CD14-positive monocyte (primary cell): Measurements from ENCODE around the gene CAMKK1. TPM values are rescaled to one million over a fixed set of nuclear protein-coding genes. Genes with fewer than 3 reads are reported as not detected.

Experiments
- DNase-seq, 3 donors: peaks; one replicate each; pipeline ENCODE4 v3.0.0-alpha.2; 2011 to 2022
- H2AFZ ChIP-seq: 2 replicates; pipeline ENCODE4 v1.6.0; 2012; ENCODE audit warnings: mild to moderate bottlenecking, low read depth, low read length, inconsistent platforms; ENCODE audit not compliant: insufficient read depth, poor library complexity, severe bottlenecking
- H3K27ac ChIP-seq, 2 donors: 1 replicate in 1 of 2; 2 replicates in 1 of 2; pipeline ENCODE4 v1.5.1; 2012 to 2013; ENCODE audit warnings: low read length in 2 of 2, control low read depth in 1 of 2, inconsistent platforms in 1 of 2, low read depth in 1 of 2, mild to moderate bottlenecking in 1 of 2
- H3K27me3 ChIP-seq, 2 donors: one replicate each; pipeline versions ENCODE4 v1.6.0 to v1.6.1; 2011 to 2013; ENCODE audit warnings: low read length in 2 of 2; ENCODE audit not compliant: control insufficient read depth in 2 of 2, insufficient read depth in 2 of 2
- H3K36me3 ChIP-seq, 2 donors: replicated peaks in 1 of 2; 1 replicate in 1 of 2; 2 replicates in 1 of 2; pipeline versions ENCODE4 v1.5.1 to v1.6.1; 2012 to 2013; ENCODE audit warnings: low read length in 2 of 2, control low read depth in 1 of 2, inconsistent platforms in 1 of 2, mild to moderate bottlenecking in 1 of 2; ENCODE audit not compliant: insufficient read depth in 2 of 2, control insufficient read depth in 1 of 2
- H3K4me1 ChIP-seq, 2 donors: 1 replicate in 1 of 2; 2 replicates in 1 of 2; pipeline versions ENCODE4 v1.5.1 to v1.6.1; 2012 to 2013; ENCODE audit warnings: low read length in 2 of 2, control low read depth in 1 of 2, inconsistent platforms in 1 of 2, mild to moderate bottlenecking in 1 of 2, moderate library complexity in 1 of 2; ENCODE audit not compliant: insufficient read depth in 2 of 2, control insufficient read depth in 1 of 2
- H3K4me2 ChIP-seq: replicated peaks from 2 replicates; pipeline ENCODE3; 2012; ENCODE audit warnings: low read length, moderate library complexity, mild to moderate bottlenecking; ENCODE audit not compliant: poor library complexity, severe bottlenecking; ENCODE audit errors: extremely low read depth
- H3K4me3 ChIP-seq, 3 experiments: fragments of 200-600 bp in 1 of 3; sonication (generic) in 1 of 3; replicated peaks in 1 of 3; 1 replicate in 2 of 3; 2 replicates in 1 of 3; pipeline ENCODE4 v1.5.1; 2011 to 2013; ENCODE audit warnings: low read length in 3 of 3, mild to moderate bottlenecking in 3 of 3, control low read depth in 2 of 3, low read depth in 2 of 3, inconsistent platforms in 1 of 3, moderate library complexity in 1 of 3
- H3K79me2 ChIP-seq: 2 replicates; pipeline ENCODE4 v1.6.0; 2012; ENCODE audit warnings: mild to moderate bottlenecking, control low read depth, inconsistent platforms, low read length, moderate library complexity; ENCODE audit not compliant: insufficient read depth
- H3K9ac ChIP-seq: 2 replicates; pipeline ENCODE4 v1.6.0; 2017; ENCODE audit warnings: low read length, mild to moderate bottlenecking; ENCODE audit not compliant: insufficient read depth, poor library complexity, severe bottlenecking
- H3K9me3 ChIP-seq, 2 donors: replicated peaks in 1 of 2; 1 replicate in 1 of 2; 2 replicates in 1 of 2; pipeline versions ENCODE4 v1.5.1 to v1.6.1; 2012 to 2013; ENCODE audit warnings: low read length in 2 of 2, control low read depth in 1 of 2; ENCODE audit not compliant: control insufficient read depth in 1 of 2, insufficient read depth in 1 of 2
- H4K20me1 ChIP-seq: 2 replicates; pipeline ENCODE4 v1.6.0; 2012; ENCODE audit warnings: mild to moderate bottlenecking, low read length, control low read depth, moderate library complexity; ENCODE audit not compliant: insufficient read depth
- H3K27ac Mint-ChIP-seq, 7 donors: one replicate each; pipeline ENCODE4 v1.8.0; 2020; ENCODE audit warnings: mild to moderate bottlenecking in 7 of 7, mixed read lengths in 7 of 7, moderate library complexity in 6 of 7, inconsistent platforms in 2 of 7
- H3K27me3 Mint-ChIP-seq, 3 donors: one replicate each; pipeline ENCODE4 v1.8.0; 2021 to 2022; ENCODE audit warnings: low read depth in 3 of 3, mild to moderate bottlenecking in 3 of 3, mixed read lengths in 3 of 3, moderate library complexity in 3 of 3, inconsistent platforms in 1 of 3
- H3K36me3 Mint-ChIP-seq, 2 donors: one replicate each; pipeline ENCODE4 v1.8.0; 2020; ENCODE audit warnings: mixed read lengths in 2 of 2, inconsistent platforms in 1 of 2, mild to moderate bottlenecking in 1 of 2
- H3K4me1 Mint-ChIP-seq: one replicate; pipeline ENCODE4 v1.8.0; 2020; ENCODE audit warnings: mild to moderate bottlenecking, mixed read lengths
- H3K4me3 Mint-ChIP-seq, 2 donors: one replicate each; pipeline ENCODE4 v1.8.0; 2020; ENCODE audit warnings: mild to moderate bottlenecking in 2 of 2, mixed read lengths in 2 of 2, moderate library complexity in 1 of 2
- H3K9me3 Mint-ChIP-seq, 7 donors: one replicate each; pipeline ENCODE4 v1.8.0; 2020 to 2022; ENCODE audit warnings: mixed read lengths in 7 of 7, mild to moderate bottlenecking in 6 of 7, moderate library complexity in 6 of 7, inconsistent platforms in 2 of 7
- WGBS: methylation state at CpG from one replicate; pipeline ENCODE4 v1.1.5; 2013; ENCODE audit warnings: missing lambda C conversion rate; ENCODE audit not compliant: insufficient coverage; 5-methylcytosine and 5-hydroxymethylcytosine counted together
- intact Hi-C, 2 donors: fragments of 100-400 bp; cut with micrococcal nuclease; formaldehyde crosslinking; loops; one replicate each; pipeline versions ENCODE4 v1.15.0 to v1.15.1; 2023
- polyA plus RNA-seq, 3 donors: library from polyadenylated mRNA; depleted of rRNA in 1 of 3; unstranded in 2 of 3; stranded (reverse) in 1 of 3; fragments of 300-500 nt in 2 of 3; fragments of >200 nt in 1 of 3; fragmentation: Illumina TruSeq in 2 of 3; gene quantifications; 1 replicate in 2 of 3; 2 replicates in 1 of 3; pipeline ENCODE4 v1.2.3, GENCODE V29; 2012 to 2021
- TF ChIP-seq, protein P1 (sequence below): fragments of 200-600 bp; IDR thresholded peaks from one replicate; pipeline ENCODE4 v1.8.0; 2022; ENCODE audit warnings: antibody characterized with exemption, mild to moderate bottlenecking

The CAMKK1 gene
- polyA plus RNA-seq, 3 donors = 0.74 to 24.1 (median 1.5) TPM

DNA sequence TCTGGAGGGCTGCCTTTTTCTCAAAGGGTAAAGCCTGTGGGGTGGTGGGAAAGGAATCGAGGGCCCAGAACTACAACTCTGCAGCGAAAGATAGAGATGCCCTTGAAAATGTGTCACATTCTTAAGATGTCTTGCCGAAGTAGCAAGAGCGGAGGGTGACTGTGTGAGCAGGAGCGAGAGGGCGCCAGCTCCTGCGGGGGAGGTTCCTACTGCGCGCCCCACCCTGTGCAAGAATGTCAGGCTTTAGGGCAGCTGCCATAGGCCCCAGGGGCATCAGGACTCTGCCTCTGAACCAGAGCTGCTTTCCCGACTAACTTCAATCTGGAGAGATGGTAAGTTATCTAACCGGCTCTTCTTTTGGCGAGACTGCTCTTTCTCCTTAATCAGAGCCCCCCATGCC lies 80.1 kb downstream of the CAMKK1 start:
- Histone ChIP-seq H3K9ac (no peak overlapping the region), H3K4me3 (no peak overlapping the region), H4K20me1 (no peaks in the 10 kb centered on the region), H3K27me3 (no peaks in the 10 kb centered on the region), H3K4me2 (no peak overlapping the region), H3K27ac (no peak overlapping the region), H3K79me2 (no peaks in the 10 kb centered on the region), H3K36me3 (peaks cover 86 to 98% of the 10 kb centered on the region in 2 donors), H2AFZ (no peak overlapping the region), H3K4me1 (no peaks in the 10 kb centered on the region), H3K9me3 (no peaks in the 10 kb centered on the region)
- peaks cover 81 to 95% of the 10 kb centered on the region in 2 donors for H3K36me3 Mint-ChIP-seq
- intact Hi-C loops = no loop called here
- no peak overlapping the region for H3K4me3 Mint-ChIP-seq
- peak overlapping the region in 2 of 7 donors; percentile 47 to 64 for H3K27ac Mint-ChIP-seq
- TF ChIP-seq, protein P1, sequence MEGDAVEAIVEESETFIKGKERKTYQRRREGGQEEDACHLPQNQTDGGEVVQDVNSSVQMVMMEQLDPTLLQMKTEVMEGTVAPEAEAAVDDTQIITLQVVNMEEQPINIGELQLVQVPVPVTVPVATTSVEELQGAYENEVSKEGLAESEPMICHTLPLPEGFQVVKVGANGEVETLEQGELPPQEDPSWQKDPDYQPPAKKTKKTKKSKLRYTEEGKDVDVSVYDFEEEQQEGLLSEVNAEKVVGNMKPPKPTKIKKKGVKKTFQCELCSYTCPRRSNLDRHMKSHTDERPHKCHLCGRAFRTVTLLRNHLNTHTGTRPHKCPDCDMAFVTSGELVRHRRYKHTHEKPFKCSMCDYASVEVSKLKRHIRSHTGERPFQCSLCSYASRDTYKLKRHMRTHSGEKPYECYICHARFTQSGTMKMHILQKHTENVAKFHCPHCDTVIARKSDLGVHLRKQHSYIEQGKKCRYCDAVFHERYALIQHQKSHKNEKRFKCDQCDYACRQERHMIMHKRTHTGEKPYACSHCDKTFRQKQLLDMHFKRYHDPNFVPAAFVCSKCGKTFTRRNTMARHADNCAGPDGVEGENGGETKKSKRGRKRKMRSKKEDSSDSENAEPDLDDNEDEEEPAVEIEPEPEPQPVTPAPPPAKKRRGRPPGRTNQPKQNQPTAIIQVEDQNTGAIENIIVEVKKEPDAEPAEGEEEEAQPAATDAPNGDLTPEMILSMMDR = no peak
- DNase-seq = no peak
- H3K4me1 Mint-ChIP-seq = no peaks in the 10 kb centered on the region
- WGBS = 98% methylated on average over 11 of the region's 12 CpGs
- peaks cover 0 to 4% (median 1%) of the 10 kb centered on the region in 3 donors for H3K27me3 Mint-ChIP-seq
- no peaks in the 10 kb centered on the region for H3K9me3 Mint-ChIP-seq

DNA sequence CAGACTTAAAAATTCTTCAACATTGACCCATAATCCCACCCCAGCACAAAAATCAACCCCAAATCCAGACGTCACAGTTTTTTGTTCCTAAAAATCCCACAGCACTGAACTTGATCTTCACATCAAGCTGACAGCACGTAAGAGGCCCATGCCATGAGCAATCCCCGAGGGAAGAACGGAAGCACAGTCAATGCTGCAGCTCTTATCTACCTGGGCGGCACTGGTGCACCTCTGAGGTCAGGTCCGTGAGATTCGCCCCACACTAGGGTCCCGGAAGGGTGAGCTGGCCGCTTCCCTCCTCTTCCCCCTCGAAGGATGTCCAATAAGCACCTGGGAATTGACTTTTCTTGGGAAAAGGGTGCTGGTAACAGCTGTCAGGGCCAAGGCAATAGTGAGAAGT lies 80.6 kb downstream of the CAMKK1 start:
- Mint-ChIP-seq H3K4me1 (no peaks in the 10 kb centered on the region), H3K36me3 (peaks cover 83 to 95% of the 10 kb centered on the region in 2 donors), H3K4me3 (no peak overlapping the region), H3K27ac (peak overlapping the region in 2 of 7 donors; percentile 12 to 34), H3K9me3 (no peaks in the 10 kb centered on the region), H3K27me3 (peaks cover 0 to 4% (median 1%) of the 10 kb centered on the region in 3 donors)
- H3K36me3 ChIP-seq = peaks cover 90 to 98% of the 10 kb centered on the region in 2 donors
- no peaks in the 10 kb centered on the region for H3K27me3 ChIP-seq
- WGBS = 98% methylated on average over 9 of the region's 10 CpGs
- H3K27ac ChIP-seq = no peak overlapping the region
- no peaks in the 10 kb centered on the region for H4K20me1 ChIP-seq
- H3K79me2 ChIP-seq = no peaks in the 10 kb centered on the region
- no peak overlapping the region for H3K4me3 ChIP-seq
- H3K4me2 ChIP-seq = no peak overlapping the region
- TF ChIP-seq, protein P1 = no peak
- H3K9me3 ChIP-seq = no peaks in the 10 kb centered on the region
- intact Hi-C loops = no loop called here
- H3K9ac ChIP-seq = no peak overlapping the region
- DNase-seq = no peak
- H3K4me1 ChIP-seq = no peaks in the 10 kb centered on the region
- no peak overlapping the region for H2AFZ ChIP-seq

Other genes with a start within 250 kb of the CAMKK1 start
- gene TAX1BP3, start 224.5 kb downstream of the CAMKK1 start, polyA plus RNA-seq = 10 to 100 TPM; 29.6 to 71.8 (median 70.9) TPM
- 100 to 1,000 TPM in 2 of 3 donors, 10 to 100 TPM in 1; 24.4 to 118 (median 105) TPM for gene EMC6, start 224.2 kb downstream of the CAMKK1 start, polyA plus RNA-seq
- gene P2RX5, start 196.9 kb downstream of the CAMKK1 start, polyA plus RNA-seq = 1 to 10 TPM in 2 of 3 donors, under 1 TPM in 1; 0.64 to 8.8 (median 3.4) TPM
- gene HASPIN, start 169.2 kb downstream of the CAMKK1 start, polyA plus RNA-seq = under 1 TPM in 1 of 3 donors, not detected in 2; 0.05 TPM
- 100 to 1,000 TPM in 1 of 3 donors, 10 to 100 TPM in 2; 66.6 to 102 (median 78.8) TPM for gene ITGAE, start 91.9 kb downstream of the CAMKK1 start, polyA plus RNA-seq
- 10 to 100 TPM in 1 of 3 donors, 1 to 10 TPM in 2; 4.9 to 19.0 (median 8.5) TPM for gene NCBP3, start 46.8 kb downstream of the CAMKK1 start, polyA plus RNA-seq
- 100 to 1,000 TPM in 1 of 3 donors, 10 to 100 TPM in 2; 22.9 to 117 (median 33.8) TPM for gene P2RX1, start 23.4 kb upstream of the CAMKK1 start, polyA plus RNA-seq
- 10 to 100 TPM in 1 of 3 donors, 1 to 10 TPM in 2; 6.9 to 46.5 (median 9.5) TPM for gene ATP2A3, start 71.4 kb upstream of the CAMKK1 start, polyA plus RNA-seq
- gene ZZEF1, start 250.0 kb upstream of the CAMKK1 start, polyA plus RNA-seq = 10 to 100 TPM in 1 of 3 donors, 1 to 10 TPM in 2; 2.5 to 35.7 (median 3.7) TPM